Tibial nerve (tissue), 4 donors: ENCODE data around the gene FAM169A. TPM values are rescaled to one million over a fixed set of nuclear protein-coding genes. Genes with fewer than 3 reads are reported as not detected.

Experiments
- DNase-seq, 2 donors: peaks; one replicate each; pipeline ENCODE4 v3.0.0-alpha.2; 2019; ENCODE audit warnings: low spot score in 2 of 2
- H3K27ac ChIP-seq, 4 donors: fragments of 200-600 bp; sonication (generic) in 3 of 4; one replicate each; pipeline ENCODE4 v1.5.1; 2017 to 2019; ENCODE audit warnings: mild to moderate bottlenecking in 1 of 4
- H3K27me3 ChIP-seq, 2 donors: fragments of 200-600 bp; sonication (generic) in 1 of 2; one replicate each; pipeline versions ENCODE4 v1.5.1 to v1.6.0; 2017 to 2019
- H3K36me3 ChIP-seq, 3 donors: fragments of 200-600 bp; sonication (generic); one replicate each; pipeline ENCODE4 v1.5.1; 2018 to 2019
- H3K4me1 ChIP-seq, 4 donors: fragments of 200-600 bp; sonication (generic) in 3 of 4; one replicate each; pipeline ENCODE4 v1.5.1; 2017 to 2019
- H3K4me3 ChIP-seq, 4 donors: fragments of 200-600 bp; sonication (generic) in 3 of 4; one replicate each; pipeline ENCODE4 v1.5.1; 2017 to 2019; ENCODE audit warnings: mild to moderate bottlenecking in 1 of 4, moderate library complexity in 1 of 4
- H3K9me3 ChIP-seq, 4 donors: fragments of 200-600 bp; sonication (generic) in 3 of 4; one replicate each; pipeline ENCODE4 v1.5.1; 2017 to 2019
- EP300 ChIP-seq, 2 donors: sonication (generic); formaldehyde crosslinking; IDR thresholded peaks; one replicate each; pipeline ENCODE4 v1.6.1; 2017; ENCODE audit warnings: antibody characterized with exemption in 2 of 2, mild to moderate bottlenecking in 1 of 2
- POLR2A ChIP-seq, 2 donors: fragments of 450-650 bp; IDR thresholded peaks; one replicate each; pipeline ENCODE4 v1.6.1; 2017; ENCODE audit warnings: antibody characterized with exemption in 2 of 2, mild to moderate bottlenecking in 2 of 2, moderate library complexity in 2 of 2
- WGBS, 2 donors: methylation state at CpG; one replicate each; pipeline ENCODE4 v1.1.5; 2018; 5-methylcytosine and 5-hydroxymethylcytosine counted together
- total RNA-seq, 4 donors: library from RNA; depleted of rRNA; stranded (reverse); fragments of >200 nt; gene quantifications; one replicate each; pipeline ENCODE4 v1.1.0, GENCODE V29; 2016
- TF ChIP-seq, protein P1 (sequence below), 5 experiments: fragments of 200-600 bp in 3 of 5; fragments of 450-650 bp in 2 of 5; sonication (generic) in 3 of 5; IDR thresholded peaks; one replicate each; pipeline ENCODE4 v1.5.1; 2016 to 2019; ENCODE audit warnings: antibody characterized with exemption in 5 of 5, mild to moderate bottlenecking in 3 of 5, moderate library complexity in 2 of 5

FAM169A gene
- total RNA-seq, 4 donors from 2014 or later: 5.9 to 15.3 (median 10.8) TPM

DNA sequence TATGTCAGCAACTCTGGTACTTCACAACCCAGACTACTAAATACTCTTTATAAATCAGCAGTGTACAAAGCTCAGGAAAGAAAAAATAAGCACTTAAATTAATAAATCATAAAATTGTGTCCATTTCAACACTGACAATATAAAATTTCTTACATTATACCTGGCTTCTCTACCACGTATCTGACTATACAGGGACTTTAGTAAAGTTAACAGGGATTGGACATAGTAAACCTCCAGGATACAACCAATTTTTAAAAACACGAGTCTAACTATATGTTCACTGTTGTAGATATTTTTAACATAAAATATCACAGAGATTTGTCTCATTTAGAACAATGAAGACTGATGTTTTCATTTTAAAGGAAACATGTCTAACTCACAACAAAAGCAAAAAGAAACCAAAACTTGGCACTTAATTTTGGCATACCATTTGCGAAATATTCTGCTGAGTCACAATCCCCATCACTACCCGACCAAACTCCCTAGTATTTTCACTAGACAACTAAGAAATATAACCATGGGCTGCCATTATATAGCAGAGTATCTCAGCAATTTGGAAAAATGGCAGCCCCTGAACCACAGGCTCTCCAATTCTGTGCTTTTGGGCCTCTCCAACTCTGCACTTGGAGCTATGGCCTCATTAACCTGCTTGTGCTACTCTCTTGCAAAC, 14.4 kb downstream of the FAM169A start:
- DNase-seq: no peak

DNA sequence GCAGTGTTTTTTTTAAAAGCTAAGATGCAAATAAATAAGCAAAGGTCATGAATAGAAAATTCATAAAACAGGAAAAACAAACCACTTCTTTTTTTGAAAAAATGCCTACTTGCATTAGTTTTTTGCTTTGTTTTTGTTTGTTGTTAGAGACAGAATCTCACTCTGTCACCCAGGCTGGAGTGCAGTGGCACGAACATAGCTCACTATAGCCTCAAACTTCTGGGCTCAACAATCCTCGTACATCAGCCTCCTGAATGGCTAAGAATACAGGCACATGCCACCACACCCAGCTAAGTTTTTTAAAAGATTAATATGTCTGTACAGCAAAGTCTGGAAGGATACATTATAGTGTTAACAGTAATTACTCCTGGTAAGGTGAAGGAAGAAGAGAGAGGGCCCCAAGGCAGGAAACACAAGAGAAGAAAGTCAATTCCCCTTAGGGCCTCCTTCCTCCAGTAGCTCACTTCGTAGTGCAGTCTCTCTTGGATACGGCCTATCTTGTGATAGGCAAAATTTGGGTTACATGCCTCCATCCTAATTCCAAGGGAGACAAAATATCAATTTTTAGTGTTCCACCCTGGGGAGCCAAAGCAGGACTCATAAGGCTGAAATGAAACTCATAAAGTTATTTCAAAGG, 15.3 kb downstream of the FAM169A start:
- Histone ChIP-seq H3K4me1 (peaks cover 0 to 4% (median 0%) of the 10 kb centered on the region in 4 donors), H3K36me3 (no peaks in the 10 kb centered on the region)
- 59 to 68% methylated on average over 4 of the region's 4 CpGs for WGBS, 2 donors

More for the DNA sequence above, 14.4 kb downstream of the FAM169A start:
- no peaks in the 10 kb centered on the region for H3K36me3 ChIP-seq
- H3K4me3 ChIP-seq: no peak overlapping the region
- peaks cover 0 to 4% (median 0%) of the 10 kb centered on the region in 4 donors for H3K4me1 ChIP-seq
- WGBS, 2 donors: 48 to 51% methylated on average over 4 of the region's 4 CpGs
- no peaks in the 10 kb centered on the region for H3K27me3 ChIP-seq
- TF ChIP-seq POLR2A (IDR thresholded peaks at IDR 0.05) (no peak), EP300 (IDR thresholded peaks at IDR 0.05) (no peak)
- TF ChIP-seq, protein P1, sequence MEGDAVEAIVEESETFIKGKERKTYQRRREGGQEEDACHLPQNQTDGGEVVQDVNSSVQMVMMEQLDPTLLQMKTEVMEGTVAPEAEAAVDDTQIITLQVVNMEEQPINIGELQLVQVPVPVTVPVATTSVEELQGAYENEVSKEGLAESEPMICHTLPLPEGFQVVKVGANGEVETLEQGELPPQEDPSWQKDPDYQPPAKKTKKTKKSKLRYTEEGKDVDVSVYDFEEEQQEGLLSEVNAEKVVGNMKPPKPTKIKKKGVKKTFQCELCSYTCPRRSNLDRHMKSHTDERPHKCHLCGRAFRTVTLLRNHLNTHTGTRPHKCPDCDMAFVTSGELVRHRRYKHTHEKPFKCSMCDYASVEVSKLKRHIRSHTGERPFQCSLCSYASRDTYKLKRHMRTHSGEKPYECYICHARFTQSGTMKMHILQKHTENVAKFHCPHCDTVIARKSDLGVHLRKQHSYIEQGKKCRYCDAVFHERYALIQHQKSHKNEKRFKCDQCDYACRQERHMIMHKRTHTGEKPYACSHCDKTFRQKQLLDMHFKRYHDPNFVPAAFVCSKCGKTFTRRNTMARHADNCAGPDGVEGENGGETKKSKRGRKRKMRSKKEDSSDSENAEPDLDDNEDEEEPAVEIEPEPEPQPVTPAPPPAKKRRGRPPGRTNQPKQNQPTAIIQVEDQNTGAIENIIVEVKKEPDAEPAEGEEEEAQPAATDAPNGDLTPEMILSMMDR (IDR thresholded peaks at IDR 0.05): no peak
- peak overlapping the region in 2 of 4 donors; percentile 44 to 73 for H3K27ac ChIP-seq
- H3K9me3 ChIP-seq: peaks cover 0 to 16% (median 3%) of the 10 kb centered on the region in 4 donors

DNA sequence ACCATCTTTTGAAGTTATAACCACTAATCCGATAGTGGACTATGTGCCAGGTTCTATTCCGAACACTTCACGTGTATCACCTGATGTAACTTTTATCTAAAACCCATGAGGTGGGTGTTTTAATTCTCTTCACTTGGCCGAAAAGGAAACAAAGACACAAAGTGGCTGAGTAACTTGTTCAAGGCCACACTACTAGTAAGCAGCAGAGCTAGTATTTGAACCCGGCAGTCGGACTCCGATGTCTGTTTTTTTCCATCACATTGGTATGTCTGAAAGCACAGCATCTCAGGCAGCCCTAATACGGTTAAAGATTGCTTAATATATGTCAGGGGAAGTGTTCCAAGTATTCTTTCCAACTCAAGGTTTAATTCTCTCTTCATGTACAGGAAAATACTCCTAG, 16.2 kb downstream of the FAM169A start:
- TF ChIP-seq EP300 (IDR thresholded peaks at IDR 0.05) (no peak), POLR2A (IDR thresholded peaks at IDR 0.05) (no peak)
- TF ChIP-seq, protein P1 (IDR thresholded peaks at IDR 0.05): no peak
- WGBS, 2 donors: 89 to 91% methylated on average over 8 of the region's 8 CpGs
- H3K36me3 ChIP-seq: no peaks in the 10 kb centered on the region
- H3K4me1 ChIP-seq: peaks cover 0 to 4% (median 0%) of the 10 kb centered on the region in 4 donors
- no peaks in the 10 kb centered on the region for H3K9me3 ChIP-seq
- no peak overlapping the region for H3K4me3 ChIP-seq
- no peak overlapping the region for H3K27ac ChIP-seq
- no peaks in the 10 kb centered on the region for H3K27me3 ChIP-seq
- DNase-seq: no peak

More for the DNA sequence above, 15.3 kb downstream of the FAM169A start:
- Histone ChIP-seq H3K27ac (no peak overlapping the region), H3K27me3 (no peaks in the 10 kb centered on the region), H3K9me3 (peaks cover 0 to 8% (median 2%) of the 10 kb centered on the region in 4 donors), H3K4me3 (no peak overlapping the region)
- TF ChIP-seq POLR2A (IDR thresholded peaks at IDR 0.05) (no peak), EP300 (IDR thresholded peaks at IDR 0.05) (no peak)
- TF ChIP-seq, protein P1 (IDR thresholded peaks at IDR 0.05): no peak
- no peak for DNase-seq

DNA sequence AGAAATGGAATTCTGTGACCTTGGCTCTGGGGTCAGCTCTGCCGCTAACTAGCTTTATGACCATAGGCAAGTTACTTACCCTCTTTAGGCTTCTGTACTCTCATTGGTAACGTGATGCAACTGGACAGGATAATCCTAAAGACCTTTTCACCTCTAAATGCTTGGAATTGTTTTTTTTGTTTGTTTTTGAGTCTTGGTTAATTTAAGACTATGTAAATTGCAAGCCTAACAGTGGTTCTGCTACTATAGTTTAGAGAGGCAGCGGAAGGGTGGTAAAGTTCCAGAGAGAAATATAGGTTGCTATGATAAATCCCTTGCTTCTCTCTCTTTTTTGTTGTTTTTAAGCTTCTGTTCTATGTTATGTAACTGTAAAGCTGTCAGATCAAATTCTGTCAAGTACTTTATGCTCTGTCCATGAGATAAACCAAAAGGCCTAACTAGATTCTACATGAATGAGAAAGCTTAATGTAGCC, 17.6 kb downstream of the FAM169A start:
- Histone ChIP-seq H3K27me3 (no peaks in the 10 kb centered on the region), H3K4me3 (no peak overlapping the region), H3K4me1 (peaks cover 0 to 4% (median 0%) of the 10 kb centered on the region in 4 donors), H3K9me3 (no peaks in the 10 kb centered on the region), H3K36me3 (no peaks in the 10 kb centered on the region), H3K27ac (no peak overlapping the region)
- no peak for DNase-seq
- 87 to 90% methylated on average over 3 of the region's 3 CpGs for WGBS, 2 donors
- TF ChIP-seq POLR2A (IDR thresholded peaks at IDR 0.05) (no peak), EP300 (IDR thresholded peaks at IDR 0.05) (no peak)
- TF ChIP-seq, protein P1 (IDR thresholded peaks at IDR 0.05): no peak

DNA sequence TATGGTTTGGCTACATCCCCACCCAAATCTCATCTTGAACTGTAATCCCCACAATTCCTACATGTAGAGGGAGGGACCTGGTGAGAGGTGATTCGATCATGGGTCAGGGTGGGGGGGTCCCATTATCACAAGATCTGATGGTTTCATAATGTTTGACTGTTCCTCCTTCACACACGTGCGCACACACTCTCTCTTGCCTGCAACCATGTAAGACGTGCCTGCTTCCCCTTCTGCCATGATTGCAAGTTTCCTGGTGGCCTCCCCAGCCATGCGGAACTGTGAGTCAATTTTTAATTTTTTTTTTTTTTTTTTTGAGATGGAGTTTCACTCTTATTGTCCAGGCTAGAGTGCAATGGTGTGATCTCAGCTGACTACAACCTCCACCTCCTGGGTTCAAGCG, 27.0 kb downstream of the FAM169A start:
- no peaks in the 10 kb centered on the region for H3K36me3 ChIP-seq
- DNase-seq: no peak
- no peak overlapping the region for H3K27ac ChIP-seq
- H3K27me3 ChIP-seq: no peaks in the 10 kb centered on the region
- 87 to 88% methylated on average over 6 of the region's 6 CpGs for WGBS, 2 donors
- H3K4me1 ChIP-seq: no peaks in the 10 kb centered on the region
- TF ChIP-seq POLR2A (IDR thresholded peaks at IDR 0.05): no peak
- TF ChIP-seq, protein P1 (IDR thresholded peaks at IDR 0.05): no peak
- TF ChIP-seq EP300 (IDR thresholded peaks at IDR 0.05): no peak
- no peak overlapping the region for H3K4me3 ChIP-seq
- H3K9me3 ChIP-seq: no peaks in the 10 kb centered on the region
